DND-41 (cell line): ENCODE measurements around the gene APBA3.

Experiments
- ATAC-seq: fragments of 200-7000 bp; cut with Tn5 transposase; 3 replicates; pipeline ENCODE4 v1.9.1; 2021; ENCODE audit warnings: low read depth; ENCODE audit not compliant: insufficient read depth
- DNase-seq: peaks from one replicate; pipeline ENCODE4 v3.0.0-alpha.2; 2020
- H2AFZ ChIP-seq: 2 replicates; pipeline ENCODE4 v1.6.0; 2012; ENCODE audit warnings: low read depth, low read length
- H3K27ac ChIP-seq: 2 replicates; pipeline ENCODE4 v1.5.1; 2012; ENCODE audit warnings: low read length, inconsistent platforms
- H3K27me3 ChIP-seq: fragments of 200-600 bp; sonication (generic); 2 replicates; pipeline ENCODE4 v1.6.0; 2012; ENCODE audit warnings: low read length, mild to moderate bottlenecking, inconsistent platforms; ENCODE audit not compliant: insufficient read depth, poor library complexity
- H3K36me3 ChIP-seq: 2 replicates; pipeline ENCODE4 v1.5.1; 2012; ENCODE audit warnings: low read length, inconsistent platforms; ENCODE audit not compliant: insufficient read depth
- H3K4me1 ChIP-seq: 2 replicates; pipeline ENCODE4 v1.5.1; 2012; ENCODE audit warnings: mild to moderate bottlenecking, low read length; ENCODE audit not compliant: insufficient read depth
- H3K4me2 ChIP-seq: 2 replicates; pipeline ENCODE4 v1.6.0; 2012; ENCODE audit warnings: mild to moderate bottlenecking, moderate library complexity, low read length, inconsistent platforms; ENCODE audit not compliant: insufficient read depth
- H3K4me3 ChIP-seq, 2 experiments: fragments of 200-600 bp in 1 of 2; shearing (Covaris generic) in 1 of 2; 2 replicates each; pipeline ENCODE4 v1.5.1; 2012 to 2016; ENCODE audit warnings: inconsistent platforms in 2 of 2, low read length in 2 of 2, mild to moderate bottlenecking in 2 of 2, low read depth in 1 of 2, moderate library complexity in 1 of 2
- H3K79me2 ChIP-seq: 2 replicates; pipeline ENCODE4 v1.6.0; 2012; ENCODE audit warnings: low read length, inconsistent platforms; ENCODE audit not compliant: insufficient read depth
- H3K9ac ChIP-seq: 2 replicates; pipeline ENCODE4 v1.6.0; 2012; ENCODE audit warnings: low read depth, mild to moderate bottlenecking, inconsistent platforms, low read length, moderate library complexity
- H3K9me3 ChIP-seq: 2 replicates; pipeline ENCODE4 v1.5.1; 2012; ENCODE audit warnings: low read length, moderate library complexity, mild to moderate bottlenecking, inconsistent platforms; ENCODE audit not compliant: insufficient read depth, severe bottlenecking
- H4K20me1 ChIP-seq: 2 replicates; pipeline ENCODE4 v1.6.0; 2012; ENCODE audit warnings: low read length; ENCODE audit not compliant: insufficient read depth
- EZH2 ChIP-seq: IDR thresholded peaks from 3 replicates; pipeline ENCODE4 v1.6.1; 2012; ENCODE audit warnings: borderline replicate concordance, low read depth, mild to moderate bottlenecking, moderate library complexity, low read length, inconsistent platforms; ENCODE audit not compliant: severe bottlenecking
- TF ChIP-seq, protein P1 (sequence below): IDR thresholded peaks from 2 replicates; pipeline ENCODE4 v1.5.1; 2012; ENCODE audit warnings: borderline replicate concordance, low read length, moderate library complexity, mild to moderate bottlenecking; ENCODE audit not compliant: poor library complexity, severe bottlenecking; ENCODE audit errors: extremely low read depth

APBA3 gene

DNA sequence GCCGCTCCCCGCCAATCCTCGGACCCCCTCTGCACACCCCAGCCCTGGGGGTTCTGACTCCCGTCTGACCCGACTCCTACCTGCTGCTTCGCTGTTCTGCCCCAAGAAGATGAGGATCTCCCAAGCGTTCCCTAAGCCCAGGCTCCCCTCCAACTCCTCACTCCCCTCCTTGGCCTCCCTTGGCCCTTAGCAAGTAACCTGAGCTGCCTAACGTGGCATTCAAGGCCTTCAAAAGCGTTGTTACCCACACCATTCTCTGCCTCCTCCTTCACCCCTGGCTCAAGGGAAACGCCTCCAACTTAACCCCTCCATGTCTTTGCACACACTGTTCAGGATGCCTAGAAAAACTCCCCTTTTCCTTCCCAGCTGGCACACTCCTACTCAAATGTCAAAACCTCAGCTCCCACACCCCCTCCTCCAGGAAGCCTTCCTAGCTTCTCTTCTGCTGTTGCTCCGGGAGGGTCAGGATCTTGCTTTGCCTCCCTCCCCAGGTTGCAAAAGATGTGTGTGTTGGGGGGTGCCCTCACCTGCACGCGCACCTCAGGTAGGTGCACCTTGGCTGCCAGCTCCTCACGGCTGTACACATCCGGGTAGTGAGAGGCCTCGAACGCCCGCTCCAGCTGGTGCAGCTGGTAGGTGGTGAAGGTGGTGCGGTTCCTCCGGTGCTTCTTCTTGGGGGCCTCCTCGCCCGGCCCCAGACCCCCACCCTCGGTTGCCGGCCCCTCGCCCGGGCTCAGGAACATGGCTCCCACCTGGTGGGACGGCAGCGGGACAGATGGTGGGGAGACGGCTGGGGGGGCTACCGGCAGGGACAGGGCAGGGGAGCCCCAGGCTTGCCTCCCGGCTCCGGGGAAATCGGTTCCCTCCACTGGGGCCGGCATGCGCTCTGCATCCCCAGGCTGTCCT lies 9.8 kb upstream of the APBA3 start:
- H3K9me3 ChIP-seq = no peaks in the 10 kb centered on the region
- ATAC-seq (no peak), DNase-seq (no peak)
- H3K4me2 ChIP-seq = no peak overlapping the region
- H3K79me2 ChIP-seq = no peaks in the 10 kb centered on the region
- H3K36me3 ChIP-seq = peaks cover 28% of the 10 kb centered on the region
- H3K4me3 ChIP-seq = no peak overlapping the region
- H3K27ac ChIP-seq = no peak overlapping the region
- H4K20me1 ChIP-seq = no peaks in the 10 kb centered on the region
- TF ChIP-seq, protein P1, sequence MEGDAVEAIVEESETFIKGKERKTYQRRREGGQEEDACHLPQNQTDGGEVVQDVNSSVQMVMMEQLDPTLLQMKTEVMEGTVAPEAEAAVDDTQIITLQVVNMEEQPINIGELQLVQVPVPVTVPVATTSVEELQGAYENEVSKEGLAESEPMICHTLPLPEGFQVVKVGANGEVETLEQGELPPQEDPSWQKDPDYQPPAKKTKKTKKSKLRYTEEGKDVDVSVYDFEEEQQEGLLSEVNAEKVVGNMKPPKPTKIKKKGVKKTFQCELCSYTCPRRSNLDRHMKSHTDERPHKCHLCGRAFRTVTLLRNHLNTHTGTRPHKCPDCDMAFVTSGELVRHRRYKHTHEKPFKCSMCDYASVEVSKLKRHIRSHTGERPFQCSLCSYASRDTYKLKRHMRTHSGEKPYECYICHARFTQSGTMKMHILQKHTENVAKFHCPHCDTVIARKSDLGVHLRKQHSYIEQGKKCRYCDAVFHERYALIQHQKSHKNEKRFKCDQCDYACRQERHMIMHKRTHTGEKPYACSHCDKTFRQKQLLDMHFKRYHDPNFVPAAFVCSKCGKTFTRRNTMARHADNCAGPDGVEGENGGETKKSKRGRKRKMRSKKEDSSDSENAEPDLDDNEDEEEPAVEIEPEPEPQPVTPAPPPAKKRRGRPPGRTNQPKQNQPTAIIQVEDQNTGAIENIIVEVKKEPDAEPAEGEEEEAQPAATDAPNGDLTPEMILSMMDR = no peak
- no peak for TF ChIP-seq EZH2
- H2AFZ ChIP-seq = no peak overlapping the region
- no peaks in the 10 kb centered on the region for H3K27me3 ChIP-seq
- H3K9ac ChIP-seq = no peak overlapping the region
- no peaks in the 10 kb centered on the region for H3K4me1 ChIP-seq

DNA sequence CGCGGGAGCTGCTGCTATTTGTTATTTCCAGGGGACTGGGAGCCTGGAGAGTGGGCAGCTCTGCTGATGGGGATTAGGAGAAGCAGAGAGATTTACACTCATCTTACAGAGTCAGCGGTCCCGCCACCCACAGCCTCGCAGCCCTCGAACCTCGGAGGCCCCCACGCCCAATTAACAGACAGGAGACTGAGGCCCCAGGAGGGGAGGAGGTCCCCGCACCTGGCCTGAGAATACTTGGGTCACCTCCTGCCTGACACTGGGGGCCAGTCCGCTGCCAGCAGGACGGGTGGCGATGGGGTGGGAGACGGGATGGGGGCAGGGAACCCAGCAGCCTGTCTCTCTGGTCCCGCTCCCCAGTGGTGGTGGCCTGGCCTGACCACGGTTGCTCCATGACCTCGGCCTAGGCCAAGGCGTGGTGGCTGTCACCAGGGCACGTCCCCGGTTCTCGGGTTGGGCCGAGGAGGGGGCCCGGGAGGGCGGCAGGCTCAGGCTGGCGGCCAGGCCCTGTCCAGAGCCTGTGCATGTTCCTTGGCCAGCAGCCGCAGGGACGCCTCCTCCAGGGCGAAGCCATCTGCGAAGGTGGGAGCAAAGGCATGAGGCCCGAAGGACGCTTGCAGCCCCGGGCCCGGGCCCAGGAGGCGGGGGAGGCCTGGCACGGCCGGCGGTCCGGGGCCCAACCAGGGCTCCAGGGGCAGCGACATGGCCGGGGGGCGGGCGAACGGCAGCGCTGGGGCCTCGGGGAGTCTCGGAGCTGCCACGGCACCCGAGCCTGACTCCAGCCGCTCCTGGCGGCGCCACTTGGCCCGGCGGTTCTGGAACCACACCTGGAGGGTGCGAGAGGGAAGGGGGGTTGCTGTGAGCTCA lies 8.9 kb upstream of the APBA3 start:
- TF ChIP-seq, protein P1 = no peak
- no peak for TF ChIP-seq EZH2
- H3K27me3 ChIP-seq = no peaks in the 10 kb centered on the region
- H3K36me3 ChIP-seq = peaks cover 29% of the 10 kb centered on the region
- ATAC-seq = no peak
- H3K27ac ChIP-seq = no peak overlapping the region
- H3K4me2 ChIP-seq = no peak overlapping the region
- H3K4me3 ChIP-seq = no peak overlapping the region
- H4K20me1 ChIP-seq = no peaks in the 10 kb centered on the region
- H3K4me1 ChIP-seq = no peaks in the 10 kb centered on the region
- no peaks in the 10 kb centered on the region for H3K79me2 ChIP-seq
- DNase-seq = no peak
- H3K9me3 ChIP-seq = no peaks in the 10 kb centered on the region
- no peak overlapping the region for H2AFZ ChIP-seq
- H3K9ac ChIP-seq = no peak overlapping the region

DNA sequence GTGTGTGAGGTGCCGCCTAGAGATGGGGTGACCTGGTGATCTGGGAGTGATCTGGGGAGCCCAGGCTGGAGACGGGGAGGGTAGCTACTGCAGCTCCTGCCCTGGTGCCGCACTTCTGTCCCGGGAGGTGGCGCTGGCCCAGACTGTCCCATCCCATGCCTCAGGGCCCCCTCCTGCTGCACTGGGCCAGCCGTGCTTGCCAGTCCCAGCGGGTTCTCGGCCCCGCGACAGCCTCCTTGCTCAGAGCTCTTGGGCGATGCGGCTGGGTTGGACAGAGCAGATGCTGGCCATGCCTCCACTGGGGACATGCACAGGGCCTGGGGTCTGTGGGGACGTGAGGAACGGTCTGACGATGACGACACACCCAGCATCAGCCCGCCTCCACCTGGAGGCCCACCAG lies 8.0 kb upstream of the APBA3 start:
- H4K20me1 ChIP-seq = no peaks in the 10 kb centered on the region
- no peak for DNase-seq
- no peaks in the 10 kb centered on the region for H3K27me3 ChIP-seq
- no peak overlapping the region for H3K4me2 ChIP-seq
- H3K27ac ChIP-seq = no peak overlapping the region
- no peaks in the 10 kb centered on the region for H3K4me1 ChIP-seq
- no peak overlapping the region for H3K9ac ChIP-seq
- H2AFZ ChIP-seq = no peak overlapping the region
- H3K36me3 ChIP-seq = peaks cover 34% of the 10 kb centered on the region
- TF ChIP-seq, protein P1 = no peak
- TF ChIP-seq EZH2 = no peak
- no peaks in the 10 kb centered on the region for H3K79me2 ChIP-seq
- H3K9me3 ChIP-seq = no peaks in the 10 kb centered on the region
- H3K4me3 ChIP-seq = no peak overlapping the region
- no peak for ATAC-seq
